Astrocyte (in vitro differentiated cells and primary cell): ENCODE measurements around the gene NME7. TPM values are rescaled to one million over a fixed set of nuclear protein-coding genes. Genes with fewer than 3 reads are reported as not detected.

Experiments used
- total RNA-seq: library from RNA; stranded (reverse); gene quantifications from 2 replicates; pipeline ENCODE4 v1.2.1, GENCODE V29; 2021

Gene NME7
- total RNA-seq, 1 donor from 2014 or later = 21.2 TPM

Other genes with a start within 250 kb of the NME7 start
- 52.0 and 55.1 TPM in 2 replicates for gene BLZF1, start 398 bp upstream of the NME7 start, total RNA-seq
- gene CCDC181, start 59.7 kb upstream of the NME7 start, total RNA-seq = 1.1 and 1.5 TPM in 2 replicates
- gene SLC19A2, start 118.1 kb upstream of the NME7 start, total RNA-seq = 12.5 and 14.1 TPM in 2 replicates
- 0.10 and 0.18 TPM in 2 replicates for gene F5, start 218.7 kb upstream of the NME7 start, total RNA-seq